Immature natural killer cell (primary cell): ENCODE measurements around the gene GRK1. TPM values are rescaled to one million over a fixed set of nuclear protein-coding genes. Genes with fewer than 3 reads are reported as not detected.
A peak's percentile ranks its signal among the peaks of the same experiment; 100 is the strongest.

Experiments
- DNase-seq, 3 donors: peaks; one replicate each; pipeline ENCODE4 v3.0.0; 2022; ENCODE audit warnings: mixed read lengths in 1 of 3
- H3K27ac Mint-ChIP-seq, 6 donors: one replicate each; pipeline ENCODE4 v1.8.0; 2020; ENCODE audit warnings: mixed read lengths in 6 of 6, mild to moderate bottlenecking in 5 of 6, inconsistent platforms in 4 of 6, moderate library complexity in 3 of 6
- H3K27me3 Mint-ChIP-seq, 3 donors: one replicate each; pipeline ENCODE4 v1.8.0; 2020 to 2021; ENCODE audit warnings: low read depth in 3 of 3, mild to moderate bottlenecking in 3 of 3, mixed read lengths in 3 of 3, moderate library complexity in 3 of 3, inconsistent platforms in 1 of 3
- H3K36me3 Mint-ChIP-seq, 3 donors: one replicate each; pipeline ENCODE4 v1.8.0; 2020; ENCODE audit warnings: mixed read lengths in 3 of 3, inconsistent platforms in 2 of 3, mild to moderate bottlenecking in 2 of 3
- H3K4me1 Mint-ChIP-seq, 2 donors: one replicate each; pipeline ENCODE4 v1.8.0; 2020; ENCODE audit warnings: inconsistent platforms in 2 of 2, mild to moderate bottlenecking in 2 of 2, mixed read lengths in 2 of 2, moderate library complexity in 1 of 2
- H3K4me3 Mint-ChIP-seq, 5 donors: one replicate each; pipeline ENCODE4 v1.8.0; 2020; ENCODE audit warnings: mild to moderate bottlenecking in 5 of 5, mixed read lengths in 5 of 5, inconsistent platforms in 3 of 5, moderate library complexity in 3 of 5
- H3K9me3 Mint-ChIP-seq, 6 donors: one replicate each; pipeline ENCODE4 v1.8.0; 2020; ENCODE audit warnings: mild to moderate bottlenecking in 6 of 6, mixed read lengths in 6 of 6, inconsistent platforms in 4 of 6, moderate library complexity in 3 of 6
- polyA plus RNA-seq, 3 donors: library from polyadenylated mRNA; unstranded; fragments of 300-500 nt; fragmentation: Illumina TruSeq; gene quantifications; one replicate each; pipeline ENCODE4 v1.2.3, GENCODE V29; 2021

Gene GRK1
- polyA plus RNA-seq, 3 donors from 2014 or later, result not detected

DNA sequence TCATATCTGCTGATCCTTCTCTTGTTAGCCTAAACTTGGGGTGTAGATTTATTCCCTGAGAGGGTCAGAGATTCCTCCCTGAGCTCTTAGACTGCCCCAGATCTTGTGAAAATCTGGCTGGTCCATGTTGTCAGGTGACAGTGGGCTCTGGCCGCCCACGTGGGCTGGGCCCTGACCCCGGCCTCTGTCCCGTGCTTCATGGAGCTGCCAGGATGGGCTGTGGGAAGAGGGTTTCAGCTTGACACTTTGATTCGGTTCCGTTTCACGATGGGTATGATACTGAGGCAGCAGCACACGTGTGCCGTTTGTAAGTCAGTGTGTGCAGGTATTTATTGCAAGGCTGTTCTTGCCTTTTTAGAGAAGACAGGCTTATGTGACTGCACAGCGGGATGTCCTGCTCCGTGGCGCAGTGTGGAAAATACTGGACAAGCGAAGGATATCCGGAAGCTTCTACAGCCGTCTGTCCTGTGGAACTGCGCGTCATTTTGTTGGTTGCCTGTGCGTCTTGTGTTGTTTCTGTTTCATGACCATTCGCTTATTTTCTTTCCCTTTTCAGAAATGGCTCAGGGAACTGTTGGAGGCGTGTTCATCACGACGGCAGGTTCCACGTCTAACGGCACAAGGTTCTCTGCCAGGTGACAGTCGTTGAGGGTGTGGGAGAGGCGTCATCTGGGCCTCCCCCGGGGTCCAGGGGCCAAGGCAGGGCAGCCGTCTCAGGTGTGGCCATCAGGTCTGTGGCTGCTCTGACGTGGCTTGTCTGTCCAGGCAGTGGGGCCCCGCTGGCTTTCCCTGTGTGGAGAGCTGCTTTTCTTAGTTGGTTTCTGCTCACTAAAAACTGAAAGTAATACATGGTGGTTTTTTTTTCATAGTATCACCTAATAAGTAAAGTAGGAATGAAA, 29.5 kb upstream of the GRK1 start:
- no peak overlapping the region for H3K4me3 Mint-ChIP-seq
- H3K4me1 Mint-ChIP-seq, result no peaks in the 10 kb centered on the region
- H3K9me3 Mint-ChIP-seq, result no peaks in the 10 kb centered on the region
- peaks cover 0 to 2% (median 0%) of the 10 kb centered on the region in 3 donors for H3K27me3 Mint-ChIP-seq
- peaks cover 25 to 45% (median 32%) of the 10 kb centered on the region in 3 donors for H3K36me3 Mint-ChIP-seq
- DNase-seq, result no peak
- H3K27ac Mint-ChIP-seq, result no peak overlapping the region

DNA sequence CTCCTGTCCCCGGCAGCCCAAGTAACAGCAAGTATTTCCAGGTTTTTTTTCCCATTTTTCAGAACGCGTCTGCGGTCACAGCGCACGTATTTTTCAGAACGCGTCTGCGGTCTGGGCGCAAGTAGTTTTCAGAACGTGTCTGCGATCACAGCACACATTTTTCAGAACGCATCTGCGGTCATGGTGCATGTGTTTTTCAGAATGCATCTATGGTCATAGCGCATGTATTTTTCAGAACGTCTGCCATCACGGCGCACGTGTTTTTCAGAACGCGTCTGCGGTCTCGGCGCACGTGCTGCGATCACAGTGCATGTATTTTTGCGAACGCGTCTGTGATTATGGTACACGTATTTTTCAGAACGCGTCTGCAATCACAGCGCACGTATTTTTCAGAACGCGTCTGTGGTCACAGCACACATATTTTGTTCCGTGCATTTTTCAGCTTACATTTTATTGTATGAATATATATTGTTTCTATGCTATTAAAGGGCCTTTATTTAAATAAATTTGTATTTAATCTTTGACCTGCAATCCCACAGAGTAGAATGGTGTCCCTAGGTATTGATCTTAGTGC, 28.8 kb upstream of the GRK1 start:
- no peaks in the 10 kb centered on the region for H3K4me1 Mint-ChIP-seq
- no peaks in the 10 kb centered on the region for H3K9me3 Mint-ChIP-seq
- no peak for DNase-seq
- H3K27me3 Mint-ChIP-seq, result peaks cover 0 to 2% (median 0%) of the 10 kb centered on the region in 3 donors
- peaks cover 25 to 41% (median 27%) of the 10 kb centered on the region in 3 donors for H3K36me3 Mint-ChIP-seq
- peak overlapping the region in 1 of 6 donors; percentile 35 for H3K27ac Mint-ChIP-seq
- H3K4me3 Mint-ChIP-seq, result no peak overlapping the region

DNA sequence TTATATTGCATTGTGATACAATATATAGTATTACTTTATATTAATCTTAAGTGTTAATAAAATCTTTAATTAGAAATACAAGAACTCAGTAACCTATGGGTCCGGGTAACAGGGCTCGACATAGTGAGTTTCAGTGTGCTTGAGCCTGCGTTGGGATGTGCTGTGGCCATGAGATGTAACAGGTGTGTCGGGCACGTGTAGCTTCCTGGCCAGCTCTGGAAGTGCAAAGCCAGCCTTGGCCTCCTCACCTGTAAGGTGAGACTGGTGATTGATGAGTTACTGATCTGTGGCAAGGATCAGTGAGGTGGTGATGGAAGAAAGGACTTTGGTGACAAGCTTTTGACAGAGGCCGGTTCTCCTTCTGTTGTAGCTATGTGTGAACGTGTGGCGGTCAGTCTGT, 28.2 kb upstream of the GRK1 start:
- no peak overlapping the region for H3K27ac Mint-ChIP-seq

DNA sequence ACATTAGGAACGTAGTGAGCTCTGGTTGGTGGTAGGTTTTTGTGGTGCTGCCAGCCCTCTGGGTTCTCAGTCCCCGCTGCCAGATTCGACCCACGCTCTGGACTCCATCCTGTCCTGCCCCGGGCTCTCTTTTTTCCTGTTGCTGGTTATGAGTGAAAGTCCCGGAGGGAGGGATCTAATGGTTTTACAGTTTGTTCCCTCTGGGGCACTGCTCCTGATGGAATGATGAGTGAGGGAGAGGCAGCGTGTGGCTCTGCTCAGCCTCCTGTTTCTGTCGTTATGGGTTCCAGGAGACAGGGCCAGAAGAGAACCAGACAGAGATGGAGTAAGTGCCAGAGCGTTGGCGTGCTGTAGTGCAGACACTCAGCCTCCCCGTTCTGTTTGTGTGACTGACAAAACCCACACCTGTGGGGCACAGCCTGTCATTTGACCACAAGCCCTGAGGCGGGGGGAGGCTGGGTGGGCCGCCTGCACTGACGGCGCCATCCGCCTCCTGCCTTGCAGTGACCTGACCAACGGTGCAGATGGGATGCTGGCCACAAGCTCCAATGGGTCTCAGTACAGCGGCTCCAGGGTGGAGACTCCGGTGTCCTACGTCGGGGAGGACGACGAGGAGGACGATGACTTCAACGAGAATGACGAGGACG, 27.3 kb upstream of the GRK1 start:
- no peak overlapping the region for H3K27ac Mint-ChIP-seq
- H3K27me3 Mint-ChIP-seq, result peaks cover 0 to 2% (median 0%) of the 10 kb centered on the region in 3 donors
- no peak for DNase-seq
- no peaks in the 10 kb centered on the region for H3K4me1 Mint-ChIP-seq
- no peaks in the 10 kb centered on the region for H3K9me3 Mint-ChIP-seq
- H3K4me3 Mint-ChIP-seq, result no peak overlapping the region
- H3K36me3 Mint-ChIP-seq, result peaks cover 17 to 33% (median 21%) of the 10 kb centered on the region in 3 donors

More for the DNA sequence above, 28.2 kb upstream of the GRK1 start:
- Mint-ChIP-seq H3K4me3 (no peak overlapping the region), H3K9me3 (no peaks in the 10 kb centered on the region), H3K4me1 (no peaks in the 10 kb centered on the region), H3K36me3 (peaks cover 25 to 41% (median 27%) of the 10 kb centered on the region in 3 donors), H3K27me3 (peaks cover 0 to 2% (median 0%) of the 10 kb centered on the region in 3 donors)
- no peak for DNase-seq

DNA sequence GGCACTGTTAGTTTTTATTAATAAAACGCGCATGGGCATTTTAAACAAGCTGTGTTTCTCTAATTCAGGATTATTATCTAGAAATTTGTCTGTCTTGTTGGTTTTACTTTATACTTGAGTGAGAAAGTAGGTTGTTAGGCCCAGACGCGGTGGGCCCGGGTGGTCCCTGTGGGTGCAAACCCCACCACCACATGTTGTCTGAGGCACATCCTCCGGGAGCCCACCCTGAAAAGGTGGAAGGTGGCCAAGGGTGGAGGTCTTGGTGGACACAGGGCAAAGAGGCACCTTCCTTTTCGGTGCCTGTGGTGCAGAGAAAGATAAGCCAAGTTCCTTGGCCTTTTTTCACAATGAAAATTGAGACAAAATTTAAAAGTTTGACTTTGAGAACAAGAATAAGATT, 25.6 kb upstream of the GRK1 start:
- H3K9me3 Mint-ChIP-seq, result no peaks in the 10 kb centered on the region
- peaks cover 0 to under 1% (median 0%) of the 10 kb centered on the region in 3 donors for H3K27me3 Mint-ChIP-seq
- H3K27ac Mint-ChIP-seq, result no peak overlapping the region
- H3K36me3 Mint-ChIP-seq, result peaks cover 16 to 31% (median 21%) of the 10 kb centered on the region in 3 donors
- peaks cover 0 to 4% of the 10 kb centered on the region in 2 donors for H3K4me1 Mint-ChIP-seq
- DNase-seq, result no peak
- H3K4me3 Mint-ChIP-seq, result no peak overlapping the region

DNA sequence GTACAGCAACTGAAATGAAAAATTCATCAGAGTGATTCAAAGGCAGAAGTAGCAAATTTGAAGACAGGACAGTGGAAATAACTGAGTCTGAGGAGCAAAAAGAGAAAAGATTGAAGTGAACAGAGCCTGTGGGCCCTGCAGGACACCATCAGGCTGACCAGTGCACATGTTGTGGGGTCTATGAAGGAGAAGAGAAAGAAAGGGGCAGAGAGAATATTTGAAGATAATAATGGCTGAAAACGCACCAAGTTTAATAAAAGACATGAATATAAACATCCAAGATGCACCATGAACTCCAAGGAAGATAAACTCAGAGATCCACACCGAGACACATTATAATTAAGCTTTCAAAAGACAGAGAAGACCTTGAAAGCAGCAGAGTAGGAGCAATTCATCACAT, 24.5 kb upstream of the GRK1 start:
- Mint-ChIP-seq H3K9me3 (no peaks in the 10 kb centered on the region), H3K4me1 (peaks cover 0 to 7% of the 10 kb centered on the region in 2 donors), H3K36me3 (peaks cover 13 to 29% (median 18%) of the 10 kb centered on the region in 3 donors), H3K4me3 (no peak overlapping the region), H3K27ac (no peak overlapping the region), H3K27me3 (peaks cover 0 to 2% (median 0%) of the 10 kb centered on the region in 3 donors)
- no peak for DNase-seq

DNA sequence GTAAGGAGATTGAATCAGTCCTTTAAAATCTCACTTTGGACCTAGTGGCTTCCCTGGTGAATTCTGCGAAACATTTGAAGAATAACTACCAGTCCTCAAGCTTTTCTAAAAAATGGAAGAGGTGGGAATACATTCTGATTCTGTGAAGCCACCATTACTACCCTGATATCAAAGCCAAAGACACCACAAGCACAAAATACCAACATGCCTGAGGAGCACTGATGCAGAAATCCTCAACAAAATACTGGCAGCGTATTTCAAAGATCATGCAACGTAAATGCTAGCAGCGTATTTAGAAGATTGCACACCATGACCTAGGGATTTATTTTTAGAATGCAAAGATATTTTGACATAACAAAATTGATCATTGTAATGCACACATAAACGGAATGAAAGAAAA, 23.4 kb upstream of the GRK1 start:
- peaks cover 0 to 4% (median 2%) of the 10 kb centered on the region in 3 donors for H3K27me3 Mint-ChIP-seq
- H3K36me3 Mint-ChIP-seq, result peaks cover 7 to 24% (median 12%) of the 10 kb centered on the region in 3 donors
- DNase-seq, result no peak
- H3K4me3 Mint-ChIP-seq, result no peak overlapping the region
- H3K27ac Mint-ChIP-seq, result no peak overlapping the region
- H3K4me1 Mint-ChIP-seq, result peaks cover 0 to 7% of the 10 kb centered on the region in 2 donors
- no peaks in the 10 kb centered on the region for H3K9me3 Mint-ChIP-seq

DNA sequence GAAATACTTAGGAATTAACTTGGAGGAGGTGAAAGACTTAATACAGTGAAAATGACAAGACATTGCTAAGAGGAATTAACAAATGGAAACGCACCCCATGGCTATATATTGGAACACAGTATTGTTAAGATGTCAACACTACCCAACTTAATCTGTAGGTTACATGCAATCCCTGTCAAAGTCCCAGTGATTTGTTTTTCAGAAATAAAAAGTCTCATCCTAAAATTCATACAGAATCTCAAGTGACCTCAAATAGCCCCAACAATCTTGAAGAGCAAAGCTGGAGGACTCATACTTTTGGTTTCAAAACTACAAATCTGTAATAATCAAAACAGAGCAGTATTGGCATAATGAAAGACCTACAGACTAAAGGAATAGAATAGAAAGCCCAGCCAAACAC, 22.2 kb upstream of the GRK1 start:
- H3K36me3 Mint-ChIP-seq, result peaks cover 7 to 19% (median 7%) of the 10 kb centered on the region in 3 donors
- no peaks in the 10 kb centered on the region for H3K9me3 Mint-ChIP-seq
- no peak overlapping the region for H3K27ac Mint-ChIP-seq
- no peak overlapping the region for H3K4me3 Mint-ChIP-seq
- no peak for DNase-seq
- H3K27me3 Mint-ChIP-seq, result peaks cover 0 to 4% (median 2%) of the 10 kb centered on the region in 3 donors
- H3K4me1 Mint-ChIP-seq, result peaks cover 0 to 7% of the 10 kb centered on the region in 2 donors

DNA sequence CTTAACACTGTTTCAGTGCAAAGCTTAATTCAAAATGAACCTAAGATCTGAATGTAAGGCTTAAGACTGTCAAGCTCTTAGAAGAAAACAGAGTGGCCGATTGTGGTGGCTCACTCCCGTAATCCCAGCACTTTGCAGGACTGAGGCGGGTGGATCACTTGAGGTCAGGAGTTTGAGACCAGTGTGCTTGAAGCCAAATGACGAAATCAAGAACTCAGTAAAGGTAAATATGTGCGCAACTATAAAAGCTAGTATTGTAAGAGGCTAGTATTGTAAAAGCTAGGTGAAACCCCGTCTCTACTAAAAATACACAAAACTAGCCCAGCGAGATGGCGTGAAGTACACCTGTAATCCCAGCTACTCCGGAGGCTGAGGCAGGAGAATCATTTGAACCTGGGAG, 21.7 kb upstream of the GRK1 start:
- peaks cover 7 to 14% (median 7%) of the 10 kb centered on the region in 3 donors for H3K36me3 Mint-ChIP-seq
- H3K9me3 Mint-ChIP-seq, result no peaks in the 10 kb centered on the region
- H3K4me3 Mint-ChIP-seq, result no peak overlapping the region
- H3K27me3 Mint-ChIP-seq, result peaks cover 0 to 4% (median 2%) of the 10 kb centered on the region in 3 donors
- no peak overlapping the region for H3K27ac Mint-ChIP-seq
- peaks cover 1 to 7% of the 10 kb centered on the region in 2 donors for H3K4me1 Mint-ChIP-seq
- DNase-seq, result no peak

DNA sequence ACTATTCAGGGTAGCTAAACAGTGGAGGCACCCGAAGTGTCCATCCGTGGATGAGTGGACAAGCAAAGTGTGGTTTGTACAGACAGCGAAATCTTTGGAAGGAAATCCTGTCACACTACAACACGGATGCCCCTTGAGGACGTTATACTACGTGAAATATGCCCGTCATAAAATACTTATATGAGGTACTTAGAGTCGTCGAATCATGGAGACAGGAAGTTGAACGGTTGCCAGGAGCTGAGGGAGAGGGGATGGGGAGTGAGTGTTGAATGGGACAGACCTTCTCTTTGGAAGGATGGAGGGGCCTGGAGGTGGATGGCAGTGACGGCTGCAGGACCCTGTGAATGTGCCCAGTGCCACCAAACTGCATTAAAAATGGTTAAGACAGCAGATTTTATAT, 20.6 kb upstream of the GRK1 start:
- H3K27me3 Mint-ChIP-seq, result peaks cover 0 to 4% (median 2%) of the 10 kb centered on the region in 3 donors
- H3K27ac Mint-ChIP-seq, result no peak overlapping the region
- peaks cover 3 to 8% (median 7%) of the 10 kb centered on the region in 3 donors for H3K36me3 Mint-ChIP-seq
- no peak for DNase-seq
- H3K9me3 Mint-ChIP-seq, result no peaks in the 10 kb centered on the region
- H3K4me1 Mint-ChIP-seq, result peaks cover 1 to 7% of the 10 kb centered on the region in 2 donors
- H3K4me3 Mint-ChIP-seq, result no peak overlapping the region

DNA sequence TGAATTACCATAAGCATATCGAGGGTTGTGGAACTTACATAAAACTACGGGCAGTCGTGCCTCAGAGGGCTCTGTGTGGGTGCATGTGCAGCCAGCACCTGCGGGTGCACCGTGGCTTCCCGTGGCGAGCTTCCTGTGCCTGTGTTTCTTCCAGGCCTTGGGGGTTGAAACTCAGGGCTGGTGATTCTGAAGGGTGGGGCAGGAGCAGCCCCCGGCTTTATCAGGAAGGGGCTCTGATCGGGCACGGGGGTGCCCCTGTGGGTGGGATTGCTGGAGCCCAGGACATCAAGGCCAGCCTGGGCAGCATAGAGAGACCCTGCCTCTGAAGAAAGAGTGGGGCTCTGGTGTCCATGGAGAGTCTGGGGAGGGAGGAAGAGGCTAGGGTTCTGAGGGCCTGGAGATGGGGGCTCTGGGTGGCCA, 20.1 kb upstream of the GRK1 start:
- no peak overlapping the region for H3K4me3 Mint-ChIP-seq
- H3K27me3 Mint-ChIP-seq, result peaks cover 0 to 4% (median 2%) of the 10 kb centered on the region in 3 donors
- H3K4me1 Mint-ChIP-seq, result peaks cover 3 to 7% of the 10 kb centered on the region in 2 donors
- H3K36me3 Mint-ChIP-seq, result peaks cover 0 to 7% (median 6%) of the 10 kb centered on the region in 3 donors
- H3K9me3 Mint-ChIP-seq, result no peaks in the 10 kb centered on the region
- no peak for DNase-seq
- no peak overlapping the region for H3K27ac Mint-ChIP-seq

DNA sequence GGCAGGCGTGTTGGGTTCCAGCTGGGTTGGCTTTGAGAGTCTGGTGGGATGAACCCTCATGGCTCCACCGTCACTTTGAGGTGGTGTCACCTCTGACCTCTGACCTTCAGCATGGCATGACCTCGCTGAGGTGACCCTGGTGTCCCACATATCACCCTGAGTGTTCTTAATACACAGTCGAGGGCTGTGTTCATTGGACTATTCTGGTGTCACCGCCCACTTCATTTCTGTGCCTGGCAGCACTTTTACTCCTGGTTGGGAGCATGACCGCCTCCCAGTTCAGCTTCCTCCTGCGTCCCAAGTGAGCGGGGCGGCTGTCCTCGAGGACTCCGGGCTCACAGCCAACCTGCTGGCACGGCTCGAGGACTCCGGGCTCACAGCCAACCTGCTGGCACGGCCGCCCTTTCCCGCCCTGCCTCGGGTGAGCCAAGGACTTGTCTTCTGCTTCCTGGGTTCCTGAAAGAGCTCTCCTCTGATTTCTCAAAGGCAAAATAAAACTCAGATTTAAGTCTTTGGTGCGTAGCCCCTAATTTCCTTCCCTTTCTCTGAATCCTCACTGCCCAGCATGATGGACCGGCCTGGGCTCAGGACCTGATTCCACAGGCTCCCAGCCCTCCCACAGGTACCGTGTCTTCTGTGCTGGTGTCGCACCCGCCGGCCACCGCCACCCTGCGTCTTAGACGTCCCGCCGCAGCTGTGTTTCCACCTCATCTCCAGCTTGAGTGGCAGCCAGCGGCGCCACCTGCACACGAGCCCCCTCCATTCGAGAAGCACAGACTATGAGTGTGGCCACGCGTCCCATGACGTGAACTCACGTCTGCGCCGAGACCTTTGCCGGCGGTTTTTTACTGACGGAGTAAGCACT, 19.4 kb upstream of the GRK1 start:
- H3K4me3 Mint-ChIP-seq, result no peak overlapping the region
- H3K36me3 Mint-ChIP-seq, result peaks cover 0 to under 1% (median 0%) of the 10 kb centered on the region in 3 donors
- peaks cover 5 to 10% of the 10 kb centered on the region in 2 donors for H3K4me1 Mint-ChIP-seq
- H3K27ac Mint-ChIP-seq, result no peak overlapping the region
- peaks cover 0 to 4% (median 2%) of the 10 kb centered on the region in 3 donors for H3K27me3 Mint-ChIP-seq
- no peaks in the 10 kb centered on the region for H3K9me3 Mint-ChIP-seq
- DNase-seq, result no peak

DNA sequence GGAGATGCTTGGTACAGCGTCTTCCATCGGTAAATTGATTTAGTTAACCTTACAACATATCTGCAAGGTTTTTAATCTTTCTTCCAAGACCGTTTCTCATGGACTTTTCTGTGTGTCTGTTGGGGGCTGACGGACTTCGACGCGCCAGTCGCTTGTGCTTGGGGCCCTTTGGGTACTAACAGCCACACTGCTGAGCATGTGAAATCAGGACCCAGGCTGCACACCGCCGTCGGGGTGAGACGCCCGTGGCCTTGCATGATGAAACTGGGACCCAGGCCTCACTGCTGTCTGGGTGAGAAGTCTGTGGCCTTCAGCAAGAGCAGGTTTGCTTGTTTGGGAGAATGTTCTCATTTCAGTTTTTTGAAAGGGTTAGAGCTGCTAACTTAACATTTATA, 18.8 kb upstream of the GRK1 start:
- H3K9me3 Mint-ChIP-seq, result no peaks in the 10 kb centered on the region
- DNase-seq, result no peak
- no peak overlapping the region for H3K27ac Mint-ChIP-seq
- H3K36me3 Mint-ChIP-seq, result no peaks in the 10 kb centered on the region
- H3K4me1 Mint-ChIP-seq, result peaks cover 12 to 16% of the 10 kb centered on the region in 2 donors
- peaks cover under 1 to 4% (median 2%) of the 10 kb centered on the region in 3 donors for H3K27me3 Mint-ChIP-seq
- H3K4me3 Mint-ChIP-seq, result no peak overlapping the region
